GM13977 (cell line): ENCODE measurements around the gene XYLB.

ENCODE experiments used
- DNase-seq: peaks from one replicate; pipeline ENCODE4 v3.0.0; 2012; ENCODE audit warnings: low spot score
- in situ Hi-C: fragments of 300-500 bp; cut with MboI; formaldehyde crosslinking; loops from one replicate; pipeline ENCODE4 v1.12.0; 2022; ENCODE audit warnings: low sequenced_read_pairs, low pct_unique_long_range_greater_than_20kb, mixed read lengths, inconsistent platforms; ENCODE audit not compliant: unreplicated experiment
- TF ChIP-seq, protein P1 (sequence below): IDR thresholded peaks from 2 replicates; pipeline ENCODE4 v1.5.1; 2012; ENCODE audit warnings: mild to moderate bottlenecking, control low read depth; ENCODE audit not compliant: insufficient read depth; ENCODE audit errors: extremely low read depth, missing control alignments

Gene XYLB

GRCh38 chr3:38349684-38350359, 3.2 kb downstream of the XYLB start:
- TF ChIP-seq, protein P1, sequence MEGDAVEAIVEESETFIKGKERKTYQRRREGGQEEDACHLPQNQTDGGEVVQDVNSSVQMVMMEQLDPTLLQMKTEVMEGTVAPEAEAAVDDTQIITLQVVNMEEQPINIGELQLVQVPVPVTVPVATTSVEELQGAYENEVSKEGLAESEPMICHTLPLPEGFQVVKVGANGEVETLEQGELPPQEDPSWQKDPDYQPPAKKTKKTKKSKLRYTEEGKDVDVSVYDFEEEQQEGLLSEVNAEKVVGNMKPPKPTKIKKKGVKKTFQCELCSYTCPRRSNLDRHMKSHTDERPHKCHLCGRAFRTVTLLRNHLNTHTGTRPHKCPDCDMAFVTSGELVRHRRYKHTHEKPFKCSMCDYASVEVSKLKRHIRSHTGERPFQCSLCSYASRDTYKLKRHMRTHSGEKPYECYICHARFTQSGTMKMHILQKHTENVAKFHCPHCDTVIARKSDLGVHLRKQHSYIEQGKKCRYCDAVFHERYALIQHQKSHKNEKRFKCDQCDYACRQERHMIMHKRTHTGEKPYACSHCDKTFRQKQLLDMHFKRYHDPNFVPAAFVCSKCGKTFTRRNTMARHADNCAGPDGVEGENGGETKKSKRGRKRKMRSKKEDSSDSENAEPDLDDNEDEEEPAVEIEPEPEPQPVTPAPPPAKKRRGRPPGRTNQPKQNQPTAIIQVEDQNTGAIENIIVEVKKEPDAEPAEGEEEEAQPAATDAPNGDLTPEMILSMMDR: no peak
- no peak for DNase-seq
- in situ Hi-C loops: no loop called here

GRCh38 chr3:38353151-38353550, 6.6 kb downstream of the XYLB start:
- in situ Hi-C loops: no loop called here
- DNase-seq: no peak
- TF ChIP-seq, protein P1: no peak

DNA sequence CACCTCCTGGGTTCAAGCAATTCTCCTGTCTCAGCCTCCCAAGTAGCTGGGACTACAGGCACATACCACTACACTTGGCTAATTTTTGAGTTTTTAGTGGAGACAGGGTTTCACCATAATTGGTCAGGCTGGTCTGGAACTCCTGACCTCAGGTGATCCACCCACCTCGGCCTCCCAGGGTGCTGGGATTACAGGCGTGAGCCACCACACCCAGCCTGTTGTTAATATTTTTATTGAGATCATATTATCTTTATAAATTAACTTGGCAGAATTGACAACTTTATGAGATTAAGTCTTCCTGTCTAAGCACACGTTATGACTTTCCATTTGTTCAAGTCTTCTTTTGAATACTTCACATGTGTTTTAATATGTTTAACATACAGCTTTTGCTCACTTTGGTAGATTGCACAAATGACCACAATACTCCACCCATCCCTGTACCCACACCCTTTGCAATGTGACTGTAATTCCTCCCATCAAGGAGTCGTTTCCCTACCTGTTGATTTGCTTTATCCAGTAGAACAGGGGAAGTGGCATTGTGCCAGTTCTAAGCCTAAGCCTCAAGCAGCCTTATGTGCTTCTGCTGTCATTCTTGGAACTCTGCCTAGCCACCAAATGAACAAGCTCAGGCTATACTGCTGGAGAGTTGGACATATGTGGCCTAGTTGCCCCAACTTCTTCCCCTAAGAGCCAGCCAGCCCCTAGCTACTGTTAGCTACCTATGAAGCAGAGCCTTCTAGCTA, 8.2 kb downstream of the XYLB start:
- DNase-seq: no peak
- in situ Hi-C loops: no loop called here
- TF ChIP-seq, protein P1: no peak

GRCh38 chr3:38359038-38359437, 12.5 kb downstream of the XYLB start:
- in situ Hi-C loops: no loop called here
- no peak for DNase-seq
- TF ChIP-seq, protein P1: no peak

DNA sequence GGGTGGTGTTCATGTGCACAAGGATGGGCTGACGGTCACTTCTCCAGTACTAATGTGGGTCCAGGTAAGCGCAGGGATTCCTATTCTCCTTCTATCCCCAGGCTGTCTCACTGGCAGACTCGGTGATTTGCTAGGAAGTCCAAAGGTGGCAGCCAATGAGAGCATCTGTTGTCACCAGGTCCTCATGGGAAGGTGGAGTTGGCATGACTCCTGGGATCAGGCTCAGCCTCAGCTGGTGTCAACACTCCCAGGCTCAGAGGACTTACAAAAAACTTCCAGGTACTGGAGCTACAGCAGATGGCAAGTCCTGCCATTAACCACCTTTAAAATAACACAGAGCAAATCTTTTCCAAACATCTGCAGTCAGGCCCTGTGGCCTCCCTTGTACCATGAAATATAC, 13.8 kb downstream of the XYLB start:
- TF ChIP-seq, protein P1: no peak
- DNase-seq: no peak
- in situ Hi-C loops: no loop called here

GRCh38 chr3:38361496-38361895, 14.9 kb downstream of the XYLB start:
- in situ Hi-C loops: no loop called here
- TF ChIP-seq, protein P1: no peak
- no peak for DNase-seq
